Urothelium cell line (cell line): Measurements from ENCODE around the gene ROBO2.

Source experiments
- DNase-seq: peaks from one replicate; pipeline ENCODE4 v3.0.0; 2011; ENCODE audit warnings: low spot score, mixed read lengths
- FAIRE-seq: peaks from 2 replicates; lab custom pipeline; 2011; peaks lifted over from hg19 to GRCh38; lab: Jason Lieb, UNC

The ROBO2 gene

DNA sequence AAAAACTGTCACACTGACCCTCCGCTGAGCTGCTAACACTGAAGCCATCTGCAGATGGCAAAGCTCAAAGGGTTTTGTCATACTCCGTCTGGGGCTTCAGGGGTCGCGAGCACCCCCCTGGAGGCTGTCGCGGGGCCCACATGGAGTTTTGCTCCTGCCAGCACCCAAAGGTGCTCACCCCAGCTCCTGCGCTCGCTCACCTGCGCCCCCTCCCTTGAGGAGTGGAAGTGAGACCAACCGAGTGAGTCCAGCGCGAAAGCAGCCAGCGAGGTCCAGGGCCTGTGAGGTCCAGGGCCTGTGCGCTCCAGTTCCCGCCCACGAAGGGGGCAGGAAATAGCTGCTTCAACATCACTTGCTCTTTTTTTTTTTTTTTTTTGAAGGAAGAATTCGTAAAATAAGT is 208.5 kb downstream of the ROBO2 start:
- FAIRE-seq (no peak), DNase-seq (no peak)

- DNase-seq = no peak
- no peak for FAIRE-seq
Observed at GRCh38 chr3:77251136-77251535, 211.2 kb downstream of the ROBO2 start.

GRCh38 chr3:77254967-77255831 is 215.3 kb downstream of the ROBO2 start:
- FAIRE-seq (no peak), DNase-seq (peak; percentile 40)

DNA sequence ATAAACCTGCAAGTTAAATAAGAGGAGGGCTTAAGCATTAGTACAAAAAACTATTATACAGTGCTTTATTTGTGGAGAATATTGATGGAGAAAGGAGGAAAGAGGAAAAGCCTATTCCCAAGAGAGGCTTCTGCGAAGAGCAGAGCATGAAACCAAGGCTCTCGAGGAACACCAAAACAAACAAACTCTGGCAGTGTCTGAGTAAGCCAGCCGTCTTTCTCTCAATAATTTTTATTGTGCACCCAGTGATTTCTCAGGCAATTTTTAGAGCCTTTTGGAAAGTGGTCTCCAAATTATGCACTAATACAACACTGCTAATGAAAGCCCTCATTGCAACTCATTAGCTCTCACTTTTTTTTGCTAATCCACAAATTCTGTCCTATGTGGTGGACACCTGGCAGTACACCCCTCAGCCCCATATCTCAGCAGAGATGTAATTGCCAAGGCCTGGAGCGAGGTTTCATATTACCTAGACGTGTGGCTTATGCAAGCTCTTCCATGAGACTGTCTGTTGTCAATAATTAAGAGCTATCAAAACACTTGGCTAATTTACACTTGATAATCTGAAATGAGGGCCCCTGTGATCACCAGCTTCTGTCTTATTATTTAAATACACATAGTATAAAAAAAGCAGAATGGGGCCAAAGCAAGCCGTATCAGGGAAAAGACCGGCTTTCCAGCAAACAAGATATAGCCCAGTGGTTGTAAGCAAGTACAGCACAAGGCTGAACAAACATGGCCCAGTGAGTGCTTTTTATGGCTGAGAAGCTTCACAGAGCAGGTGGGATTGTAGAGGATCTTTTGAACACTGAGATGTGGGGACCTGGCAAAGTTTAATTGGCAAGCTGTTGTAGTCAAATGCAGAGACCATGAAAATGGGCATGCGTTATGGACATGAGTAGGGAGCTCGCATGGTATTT is 216.9 kb downstream of the ROBO2 start:
- DNase-seq = no peak
- no peak for FAIRE-seq

DNA sequence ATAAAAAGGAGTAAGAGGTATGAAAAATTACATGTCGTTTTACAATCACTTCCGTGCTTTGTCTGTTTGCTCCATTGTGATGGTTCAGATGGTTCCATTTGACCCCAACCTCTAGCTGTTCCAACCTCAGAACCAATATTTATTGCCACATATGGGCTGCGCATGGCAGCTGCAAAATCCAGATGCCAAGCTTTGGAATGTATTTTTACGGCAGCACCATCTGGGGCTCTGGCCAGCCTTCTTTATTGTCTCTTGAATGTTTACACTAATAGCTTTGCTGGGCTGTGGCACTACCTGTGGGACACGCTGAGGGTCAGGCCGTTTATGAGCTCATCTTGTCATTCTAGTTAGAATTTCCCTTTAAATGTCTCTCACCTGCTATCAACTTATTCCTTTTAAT is 219.8 kb downstream of the ROBO2 start:
- DNase-seq = no peak
- no peak for FAIRE-seq

DNA sequence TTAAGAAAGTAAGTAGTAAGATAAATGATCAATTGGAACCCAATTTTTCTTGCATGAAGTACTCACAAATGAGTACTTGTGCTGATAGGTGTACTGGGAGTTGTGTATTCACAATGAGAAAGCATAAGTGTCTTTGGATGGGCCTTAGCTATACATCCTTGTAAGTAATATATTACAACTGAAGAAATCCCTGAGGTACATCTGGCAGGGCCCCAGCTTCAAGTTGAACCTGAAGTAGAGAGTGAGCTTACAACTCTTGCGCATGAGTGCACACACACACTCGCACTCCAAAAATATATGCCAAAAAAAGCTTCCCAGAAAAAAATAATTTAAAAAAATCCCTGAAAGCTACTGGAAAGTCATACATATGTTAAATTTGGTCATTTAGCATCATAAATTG is 222.5 kb downstream of the ROBO2 start:
- FAIRE-seq (no peak), DNase-seq (no peak)

DNA sequence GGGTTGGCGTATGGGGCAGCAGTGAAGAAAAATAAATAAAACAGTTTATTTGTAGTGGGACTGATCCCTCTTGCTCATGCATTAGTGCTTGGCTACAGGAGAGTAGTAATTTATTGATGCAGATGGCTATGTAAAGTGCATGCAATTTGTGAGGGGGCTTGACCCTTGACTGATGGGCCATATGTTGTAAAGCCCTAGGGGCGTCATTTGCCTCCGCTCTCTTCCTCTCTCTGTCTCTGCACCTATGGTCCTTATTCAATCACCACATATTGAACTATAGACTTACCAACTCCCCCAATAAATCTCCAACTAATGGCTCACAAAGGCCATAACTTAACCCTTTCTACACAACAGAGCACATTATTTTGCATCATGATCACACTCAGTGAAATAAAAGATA is 227.7 kb downstream of the ROBO2 start:
- no peak for DNase-seq
- no peak for FAIRE-seq

DNA sequence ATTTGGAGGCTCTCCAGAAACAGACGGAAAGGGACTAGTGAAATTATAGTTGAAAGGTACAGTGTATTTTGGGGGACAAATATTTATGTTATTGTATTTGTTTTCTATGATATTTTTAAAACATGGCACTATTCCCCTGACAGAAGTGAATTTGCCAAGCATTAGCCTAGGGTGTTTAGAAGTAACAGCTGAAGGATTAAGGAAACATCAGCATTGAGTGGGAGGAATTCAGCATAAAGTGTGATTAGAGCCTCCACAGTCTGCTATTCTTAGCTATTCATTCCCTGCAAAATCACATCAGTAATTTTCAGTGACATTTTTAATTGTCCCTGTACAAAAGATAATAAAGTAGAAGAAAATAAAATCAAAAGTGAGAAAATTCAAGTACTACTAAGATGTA is 231.4 kb downstream of the ROBO2 start:
- DNase-seq (no peak), FAIRE-seq (no peak)

GRCh38 chr3:77271711-77272110 is 231.8 kb downstream of the ROBO2 start:
- FAIRE-seq (no peak), DNase-seq (no peak)

- DNase-seq (no peak), FAIRE-seq (no peak)
Observed at GRCh38 chr3:77279276-77279675, 239.4 kb downstream of the ROBO2 start.

DNA sequence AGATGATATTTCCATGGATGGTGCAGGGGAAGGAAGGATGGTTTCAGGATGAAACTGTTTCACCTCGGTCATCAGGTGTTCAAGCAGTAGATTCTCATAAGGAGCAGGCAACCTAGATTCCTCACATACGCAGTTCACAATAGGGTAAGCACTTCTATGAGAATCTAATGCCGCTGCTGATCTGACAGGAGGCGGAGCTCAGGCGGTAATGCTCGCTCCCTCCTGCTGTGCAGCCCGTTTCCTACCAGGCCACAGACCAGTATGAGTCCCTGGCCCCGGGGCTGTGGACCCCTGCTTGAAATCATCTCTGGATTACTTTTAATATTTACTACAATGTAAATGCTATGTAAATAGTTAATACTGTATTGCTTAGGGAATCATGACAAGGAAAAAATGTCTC is 241.8 kb downstream of the ROBO2 start:
- DNase-seq = no peak
- FAIRE-seq = no peak

DNA sequence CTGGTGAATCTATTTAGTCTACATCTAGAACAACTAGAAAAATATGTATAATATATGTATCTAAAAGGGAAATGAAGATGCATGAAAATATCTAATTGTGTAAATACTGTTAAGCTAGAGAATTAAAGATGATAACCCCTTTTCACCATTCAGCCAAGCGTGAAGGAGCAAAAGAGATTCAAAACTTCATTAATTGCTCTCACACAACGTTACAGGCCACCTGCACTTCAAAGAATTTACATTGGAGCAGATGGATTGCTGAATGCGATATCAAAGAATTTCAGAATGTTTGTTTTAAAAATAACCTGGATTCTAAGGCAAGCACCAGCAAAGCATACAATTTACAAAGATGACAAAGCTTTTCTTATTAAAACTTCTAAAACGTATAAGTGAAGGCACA is 243.2 kb downstream of the ROBO2 start:
- FAIRE-seq (no peak), DNase-seq (no peak)

GRCh38 chr3:77288348-77288747 is 248.4 kb downstream of the ROBO2 start:
- no peak for DNase-seq
- FAIRE-seq = no peak

- no peak for FAIRE-seq
- peak; percentile 12 for DNase-seq
Observed at GRCh38 chr3:77296527-77296926, 256.6 kb downstream of the ROBO2 start.

DNA sequence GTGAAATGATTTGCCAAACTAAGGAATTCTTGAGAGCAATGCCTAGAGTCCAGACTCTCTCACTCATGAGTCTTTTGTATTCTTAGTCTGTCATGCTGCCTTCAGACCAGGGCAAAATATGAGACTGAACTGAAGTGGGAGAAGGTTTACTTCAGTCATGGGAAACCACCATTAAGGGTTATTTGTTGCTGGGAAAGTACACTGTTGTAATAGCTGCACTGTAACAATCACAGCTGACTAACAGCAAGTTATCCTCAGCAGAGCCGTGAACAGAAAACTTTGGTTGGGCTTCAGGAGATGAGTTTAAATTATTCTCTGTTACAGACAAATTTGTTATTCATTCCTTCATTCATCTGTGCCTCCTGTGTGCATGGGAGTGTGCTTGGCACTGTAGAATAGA is 258.5 kb downstream of the ROBO2 start:
- no peak for DNase-seq
- FAIRE-seq = no peak

GRCh38 chr3:77303955-77304699 is 264.2 kb downstream of the ROBO2 start:
- DNase-seq (no peak), FAIRE-seq (no peak)

GRCh38 chr3:77304700-77305021 is 264.8 kb downstream of the ROBO2 start:
- DNase-seq (no peak), FAIRE-seq (no peak)

DNA sequence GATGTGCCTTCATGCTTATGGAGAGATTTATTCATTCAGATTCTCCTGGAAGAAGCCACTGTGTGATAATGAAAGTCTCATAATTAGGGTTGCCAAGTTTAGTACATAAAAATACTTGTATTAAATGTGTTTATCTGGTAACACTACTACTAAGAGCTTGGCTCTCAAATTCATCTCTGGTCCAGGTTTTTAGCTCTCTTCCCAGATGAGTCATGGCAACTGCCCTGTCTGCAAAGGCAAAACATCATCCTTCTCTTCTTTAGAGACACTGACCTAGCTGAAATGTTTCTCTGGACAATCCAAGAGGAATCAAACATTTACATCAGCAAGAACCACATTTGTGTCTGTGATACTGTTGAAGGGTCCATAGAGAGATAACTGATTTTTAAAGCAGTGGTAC is 269.6 kb downstream of the ROBO2 start:
- FAIRE-seq = no peak
- DNase-seq = no peak

DNA sequence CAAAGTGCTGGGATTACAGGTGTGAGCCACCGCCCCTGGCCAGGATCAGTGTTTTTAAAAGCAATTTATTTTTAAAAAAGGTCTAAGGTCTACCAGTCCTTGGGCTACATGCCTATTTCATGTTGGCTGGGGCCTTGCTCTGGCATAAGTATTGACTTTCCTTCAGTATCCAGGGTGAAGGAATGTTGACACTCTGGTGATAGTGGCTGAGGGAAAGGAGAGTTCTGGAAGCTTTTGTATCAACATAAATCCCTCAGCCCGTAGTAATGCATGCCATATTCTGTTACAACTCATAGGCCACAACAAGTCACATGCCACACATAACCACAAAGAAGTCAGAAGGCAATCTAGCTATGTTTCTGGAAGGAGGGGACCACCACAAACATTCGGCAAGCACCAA is 273.9 kb downstream of the ROBO2 start:
- DNase-seq (no peak), FAIRE-seq (no peak)

- FAIRE-seq (no peak), DNase-seq (no peak)
Observed at GRCh38 chr3:77319711-77320110, 279.8 kb downstream of the ROBO2 start.

DNA sequence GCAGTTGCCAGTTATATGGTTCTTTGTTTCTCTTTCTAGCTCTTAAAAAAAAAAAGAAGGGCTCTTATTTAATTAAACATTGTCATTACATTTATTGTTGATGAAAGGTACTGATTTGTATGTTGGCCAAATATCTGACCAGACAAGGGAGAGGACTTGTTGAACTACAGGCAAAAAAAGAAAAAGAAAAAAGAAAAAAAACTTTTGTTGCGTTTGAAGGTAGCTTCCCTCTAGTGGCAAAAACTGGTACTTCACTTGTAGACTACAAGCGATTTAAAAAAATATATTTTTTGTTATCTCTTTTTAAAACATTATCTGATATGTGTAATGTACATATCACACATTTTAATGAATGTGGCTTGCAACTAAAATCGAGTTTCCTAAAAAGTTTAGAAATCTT is 280.6 kb downstream of the ROBO2 start:
- FAIRE-seq (no peak), DNase-seq (no peak)
